ENCODE data around the gene ARHGAP42. TPM values are rescaled to one million over a fixed set of nuclear protein-coding genes. Genes with fewer than 3 reads are reported as not detected.

ARHGAP42 gene
- total and polyA plus RNA-seq, 2 experiments from 2014 or later: 64.8 to 135 TPM

DNA sequence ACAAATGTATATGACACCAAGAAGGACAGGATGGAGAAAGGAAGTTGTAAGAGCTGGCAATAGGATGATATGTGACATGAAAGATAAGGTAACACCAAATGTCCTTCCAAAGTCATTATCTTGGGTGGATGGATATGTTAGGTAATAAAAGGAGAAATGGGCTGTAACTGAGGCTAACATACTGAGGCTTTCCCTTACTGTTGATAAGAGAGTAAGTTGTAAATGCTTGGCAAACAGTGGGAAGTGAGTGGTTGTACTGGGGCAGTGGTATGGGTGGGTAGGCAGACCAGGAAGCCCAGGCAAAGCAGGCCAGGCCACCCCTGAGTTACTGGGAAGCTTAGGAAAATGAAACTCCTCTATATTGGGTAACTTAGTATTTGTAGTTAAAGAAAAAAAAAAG, 73.7 kb downstream of the ARHGAP42 start:
- TF ChIP-seq, protein P1, sequence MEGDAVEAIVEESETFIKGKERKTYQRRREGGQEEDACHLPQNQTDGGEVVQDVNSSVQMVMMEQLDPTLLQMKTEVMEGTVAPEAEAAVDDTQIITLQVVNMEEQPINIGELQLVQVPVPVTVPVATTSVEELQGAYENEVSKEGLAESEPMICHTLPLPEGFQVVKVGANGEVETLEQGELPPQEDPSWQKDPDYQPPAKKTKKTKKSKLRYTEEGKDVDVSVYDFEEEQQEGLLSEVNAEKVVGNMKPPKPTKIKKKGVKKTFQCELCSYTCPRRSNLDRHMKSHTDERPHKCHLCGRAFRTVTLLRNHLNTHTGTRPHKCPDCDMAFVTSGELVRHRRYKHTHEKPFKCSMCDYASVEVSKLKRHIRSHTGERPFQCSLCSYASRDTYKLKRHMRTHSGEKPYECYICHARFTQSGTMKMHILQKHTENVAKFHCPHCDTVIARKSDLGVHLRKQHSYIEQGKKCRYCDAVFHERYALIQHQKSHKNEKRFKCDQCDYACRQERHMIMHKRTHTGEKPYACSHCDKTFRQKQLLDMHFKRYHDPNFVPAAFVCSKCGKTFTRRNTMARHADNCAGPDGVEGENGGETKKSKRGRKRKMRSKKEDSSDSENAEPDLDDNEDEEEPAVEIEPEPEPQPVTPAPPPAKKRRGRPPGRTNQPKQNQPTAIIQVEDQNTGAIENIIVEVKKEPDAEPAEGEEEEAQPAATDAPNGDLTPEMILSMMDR (IDR thresholded peaks at IDR 0.05; ENCODE audit: low read depth, low read length): no peak
- peak overlapping the region; percentile 80 for H3K27ac ChIP-seq

DNA sequence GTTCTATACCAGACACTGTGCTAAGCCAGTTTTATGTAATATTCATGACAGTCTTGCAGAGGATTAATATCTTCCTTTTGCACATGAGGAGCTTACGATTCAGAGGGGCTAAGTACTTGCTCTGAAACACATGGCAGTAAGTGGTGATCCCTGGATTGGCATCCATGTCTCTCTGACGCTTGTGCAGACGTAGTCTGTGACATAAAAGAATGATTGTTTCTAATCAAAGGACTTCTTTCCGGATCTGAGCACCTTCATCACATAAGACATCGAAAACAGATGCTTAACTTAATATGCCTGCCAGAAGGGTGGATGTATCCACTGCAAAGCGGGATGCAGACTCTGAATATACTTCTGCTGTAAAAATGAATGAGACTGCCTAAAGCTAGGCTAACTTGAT, 74.8 kb downstream of the ARHGAP42 start:
- Histone ChIP-seq H3K36me3 (no peaks in the 10 kb centered on the region), H3K27me3 (no peaks in the 10 kb centered on the region), H3K9me3 (ENCODE audit: low read depth) (no peaks in the 10 kb centered on the region), H3K4me3 (no peak overlapping the region), H3K4me1 (ENCODE audit: low read depth) (peaks cover 50% of the 10 kb centered on the region), H3K27ac (peak overlapping the region; percentile 80)
- DNase-seq (ENCODE audit: low read depth in 1 of 2, low spot score in 1 of 2): no peak
- TF ChIP-seq, protein P1 (IDR thresholded peaks at IDR 0.05; ENCODE audit: low read depth, low read length): no peak

More for the DNA sequence above, 73.7 kb downstream of the ARHGAP42 start:
- no peak overlapping the region for H3K4me3 ChIP-seq
- DNase-seq (ENCODE audit: low read depth in 1 of 2, low spot score in 1 of 2): no peak
- H3K36me3 ChIP-seq: no peaks in the 10 kb centered on the region
- peaks cover 53% of the 10 kb centered on the region for H3K4me1 ChIP-seq (ENCODE audit: low read depth)
- no peaks in the 10 kb centered on the region for H3K27me3 ChIP-seq
- no peaks in the 10 kb centered on the region for H3K9me3 ChIP-seq (ENCODE audit: low read depth)

DNA sequence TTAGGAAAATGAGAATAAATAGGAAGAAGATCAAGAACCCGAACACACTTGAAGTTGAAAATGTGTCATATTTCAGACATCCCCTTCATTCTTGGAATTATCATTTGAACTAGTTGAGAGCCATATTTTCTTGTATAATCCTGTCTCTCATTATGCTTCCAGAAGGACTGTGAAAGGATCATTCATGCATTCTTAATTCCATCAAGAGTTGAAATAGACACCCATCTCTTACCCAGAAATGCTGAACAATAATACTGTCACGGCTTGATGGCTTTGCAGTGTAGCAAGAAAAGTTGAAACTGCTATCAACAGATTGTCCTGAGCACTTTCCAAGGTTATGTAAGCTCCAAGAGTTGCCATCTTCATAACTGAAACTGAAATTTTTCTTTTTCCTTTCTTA, 79.7 kb downstream of the ARHGAP42 start:
- no peaks in the 10 kb centered on the region for H3K27me3 ChIP-seq
- H3K27ac ChIP-seq: no peak overlapping the region
- peaks cover 17% of the 10 kb centered on the region for H3K4me1 ChIP-seq (ENCODE audit: low read depth)
- H3K36me3 ChIP-seq: peaks cover 6% of the 10 kb centered on the region
- DNase-seq (ENCODE audit: low read depth in 1 of 2, low spot score in 1 of 2): no peak
- TF ChIP-seq, protein P1 (IDR thresholded peaks at IDR 0.05; ENCODE audit: low read depth, low read length): no peak
- no peaks in the 10 kb centered on the region for H3K9me3 ChIP-seq (ENCODE audit: low read depth)
- no peak overlapping the region for H3K4me3 ChIP-seq

DNA sequence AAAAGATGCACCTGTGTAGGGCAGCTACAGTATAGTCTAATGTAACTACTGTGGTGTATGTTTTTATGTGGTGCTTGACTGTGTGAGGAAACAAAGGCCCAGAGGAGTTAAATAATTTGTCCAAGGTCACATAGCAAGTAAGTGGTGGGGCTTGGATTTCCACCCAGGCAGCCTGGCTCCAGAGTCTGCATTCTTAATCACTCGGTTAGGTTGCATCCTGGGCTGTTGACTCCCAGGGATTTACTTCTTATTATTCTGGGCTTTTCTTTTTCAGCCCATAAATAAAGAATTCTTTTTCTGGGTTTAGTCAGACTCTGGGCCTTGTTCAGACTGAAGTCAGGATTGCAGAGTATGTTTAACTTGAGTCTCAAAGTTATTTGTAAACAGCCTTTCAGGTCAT, 82.1 kb downstream of the ARHGAP42 start:
- Histone ChIP-seq H3K27me3 (no peaks in the 10 kb centered on the region), H3K4me1 (ENCODE audit: low read depth) (peaks cover 22% of the 10 kb centered on the region), H3K36me3 (peaks cover 18% of the 10 kb centered on the region), H3K9me3 (ENCODE audit: low read depth) (no peaks in the 10 kb centered on the region), H3K4me3 (no peak overlapping the region), H3K27ac (peak overlapping the region; percentile 58)
- DNase-seq (ENCODE audit: low read depth in 1 of 2, low spot score in 1 of 2): no peak
- TF ChIP-seq, protein P1 (IDR thresholded peaks at IDR 0.05; ENCODE audit: low read depth, low read length): no peak

DNA sequence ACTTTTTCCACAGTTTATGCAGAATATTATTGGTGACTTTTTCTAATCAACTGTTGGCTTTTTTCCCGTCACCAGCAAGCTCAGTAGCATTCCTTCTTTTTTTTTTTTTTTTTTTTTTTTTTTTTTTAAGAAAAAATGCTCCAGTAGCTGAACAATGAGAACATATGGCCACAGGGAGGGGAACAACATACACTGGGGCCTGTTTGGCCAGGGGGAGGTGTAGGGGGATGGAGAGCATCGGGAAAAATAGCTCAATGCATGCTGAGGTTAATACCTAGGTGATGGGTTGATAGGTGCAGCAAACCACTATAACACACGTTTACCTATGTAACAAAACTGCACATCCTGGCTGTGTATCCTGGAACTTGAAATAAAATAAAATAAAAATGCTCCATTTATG, 82.5 kb downstream of the ARHGAP42 start:
- peak overlapping the region; percentile 58 for H3K27ac ChIP-seq

More for the DNA sequence above, 82.5 kb downstream of the ARHGAP42 start:
- DNase-seq (ENCODE audit: low read depth in 1 of 2, low spot score in 1 of 2): no peak
- TF ChIP-seq, protein P1 (IDR thresholded peaks at IDR 0.05; ENCODE audit: low read depth, low read length): no peak
- Histone ChIP-seq H3K36me3 (peaks cover 21% of the 10 kb centered on the region), H3K27me3 (no peaks in the 10 kb centered on the region), H3K4me1 (ENCODE audit: low read depth) (peaks cover 22% of the 10 kb centered on the region), H3K9me3 (ENCODE audit: low read depth) (no peaks in the 10 kb centered on the region), H3K4me3 (no peak overlapping the region)
